ENCODE results near the gene NUDT2.

Gene NUDT2

DNA sequence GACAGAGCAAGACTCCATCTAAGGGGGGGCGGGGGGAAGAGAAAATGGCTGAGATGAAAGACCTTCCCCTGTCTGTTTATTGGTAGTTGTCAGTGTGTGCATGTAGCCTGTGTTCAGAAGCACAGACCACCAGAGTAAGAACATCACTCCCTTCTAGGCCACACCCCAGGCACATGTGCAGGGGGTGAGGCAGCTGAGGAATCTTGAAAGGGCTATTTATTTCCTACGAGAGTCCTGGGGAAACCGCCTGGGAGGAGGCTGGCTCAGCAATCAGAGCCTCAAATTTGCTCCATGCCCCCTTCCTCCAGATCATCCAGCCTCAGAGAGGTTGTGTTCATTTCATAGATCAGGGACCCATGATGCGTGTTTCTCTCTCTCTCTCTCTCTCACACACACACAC lies 40.3 kb downstream of the NUDT2 start:
- Histone ChIP-seq H3K4me3 (ENCODE audit: low read length) (no peak overlapping the region), H4K20me1 (ENCODE audit: control insufficient read depth, insufficient read depth, low read depth, low read length) (no peaks in the 10 kb centered on the region), H3K27me3 (ENCODE audit: control insufficient read depth, low read length) (no peaks in the 10 kb centered on the region), H3K4me1 (ENCODE audit: control insufficient read depth, low read length) (no peaks in the 10 kb centered on the region), H3K27ac (ENCODE audit: low read depth, low read length) (no peak overlapping the region), H3K9me2 (replicated peaks; ENCODE audit: control insufficient read depth, low read length) (no peaks in the 10 kb centered on the region), H3K4me2 (ENCODE audit: low read length) (no peak overlapping the region), H3K79me2 (ENCODE audit: control insufficient read depth, low read length) (no peaks in the 10 kb centered on the region), H3K36me3 (ENCODE audit: control insufficient read depth, low read length) (no peaks in the 10 kb centered on the region), H3K9me3 (ENCODE audit: control insufficient read depth, insufficient read depth, low read length) (no peaks in the 10 kb centered on the region; the same call in 1 of the 2 replicates), H3F3A (ENCODE audit: control insufficient read depth, insufficient read depth) (no peaks in the 10 kb centered on the region)
- TF ChIP-seq, protein P1, sequence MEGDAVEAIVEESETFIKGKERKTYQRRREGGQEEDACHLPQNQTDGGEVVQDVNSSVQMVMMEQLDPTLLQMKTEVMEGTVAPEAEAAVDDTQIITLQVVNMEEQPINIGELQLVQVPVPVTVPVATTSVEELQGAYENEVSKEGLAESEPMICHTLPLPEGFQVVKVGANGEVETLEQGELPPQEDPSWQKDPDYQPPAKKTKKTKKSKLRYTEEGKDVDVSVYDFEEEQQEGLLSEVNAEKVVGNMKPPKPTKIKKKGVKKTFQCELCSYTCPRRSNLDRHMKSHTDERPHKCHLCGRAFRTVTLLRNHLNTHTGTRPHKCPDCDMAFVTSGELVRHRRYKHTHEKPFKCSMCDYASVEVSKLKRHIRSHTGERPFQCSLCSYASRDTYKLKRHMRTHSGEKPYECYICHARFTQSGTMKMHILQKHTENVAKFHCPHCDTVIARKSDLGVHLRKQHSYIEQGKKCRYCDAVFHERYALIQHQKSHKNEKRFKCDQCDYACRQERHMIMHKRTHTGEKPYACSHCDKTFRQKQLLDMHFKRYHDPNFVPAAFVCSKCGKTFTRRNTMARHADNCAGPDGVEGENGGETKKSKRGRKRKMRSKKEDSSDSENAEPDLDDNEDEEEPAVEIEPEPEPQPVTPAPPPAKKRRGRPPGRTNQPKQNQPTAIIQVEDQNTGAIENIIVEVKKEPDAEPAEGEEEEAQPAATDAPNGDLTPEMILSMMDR (IDR thresholded peaks at IDR 0.05; ENCODE audit: low read depth, low read length, poor library complexity, severe bottlenecking) = no peak
- no peak for TF ChIP-seq EZH2phosphoT487 (IDR thresholded peaks at IDR 0.05; ENCODE audit: borderline replicate concordance, low read length)

DNA sequence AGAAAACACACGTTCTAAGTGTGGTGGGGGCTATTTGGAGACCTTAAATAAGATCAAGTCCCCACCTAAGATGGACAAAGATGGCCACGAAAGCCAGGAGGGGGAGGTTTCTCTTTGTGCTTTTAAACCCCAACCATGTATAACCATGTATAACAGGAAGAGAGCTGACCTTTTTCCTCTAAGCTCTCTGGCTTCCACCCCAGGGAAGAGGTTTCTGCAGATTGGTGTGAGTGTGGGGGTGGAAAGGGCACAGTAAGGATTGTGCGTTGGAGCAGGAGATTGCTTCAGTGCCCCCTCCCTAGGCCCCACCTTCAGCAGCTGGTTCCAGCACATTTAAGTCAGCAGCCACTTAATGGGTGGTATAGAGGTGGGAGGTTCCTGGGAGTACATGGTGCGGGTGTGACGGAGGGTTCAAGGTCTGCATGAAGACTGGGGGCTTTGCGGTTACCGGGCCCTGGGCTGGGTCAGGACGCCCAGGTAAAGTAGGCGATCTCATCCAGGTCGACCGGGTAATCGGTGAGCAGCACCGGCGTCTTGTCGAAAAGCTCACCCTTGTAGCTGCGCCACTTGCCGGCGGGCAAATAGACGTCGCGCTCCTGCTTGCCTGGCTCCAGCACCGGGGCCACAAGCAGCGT lies 41.1 kb downstream of the NUDT2 start:
- no peaks in the 10 kb centered on the region; the same call in 1 of the 2 replicates for H3K9me3 ChIP-seq (ENCODE audit: control insufficient read depth, insufficient read depth, low read length)
- H3K4me1 ChIP-seq (ENCODE audit: control insufficient read depth, low read length) = peaks cover 4% of the 10 kb centered on the region
- H3K4me3 ChIP-seq (ENCODE audit: low read length) = no peak overlapping the region
- H3K27ac ChIP-seq (ENCODE audit: low read depth, low read length) = no peak overlapping the region
- H3K79me2 ChIP-seq (ENCODE audit: control insufficient read depth, low read length) = no peaks in the 10 kb centered on the region
- no peak for TF ChIP-seq EZH2phosphoT487 (IDR thresholded peaks at IDR 0.05; ENCODE audit: borderline replicate concordance, low read length)
- TF ChIP-seq, protein P1 (IDR thresholded peaks at IDR 0.05; ENCODE audit: low read depth, low read length, poor library complexity, severe bottlenecking) = no peak
- H3K36me3 ChIP-seq (ENCODE audit: control insufficient read depth, low read length) = no peaks in the 10 kb centered on the region
- no peak overlapping the region for H3K4me2 ChIP-seq (ENCODE audit: low read length)
- H3F3A ChIP-seq (ENCODE audit: control insufficient read depth, insufficient read depth) = no peaks in the 10 kb centered on the region
- H3K27me3 ChIP-seq (ENCODE audit: control insufficient read depth, low read length) = no peaks in the 10 kb centered on the region
- H3K9me2 ChIP-seq (replicated peaks; ENCODE audit: control insufficient read depth, low read length) = no peaks in the 10 kb centered on the region
- H4K20me1 ChIP-seq (ENCODE audit: control insufficient read depth, insufficient read depth, low read depth, low read length) = no peaks in the 10 kb centered on the region

DNA sequence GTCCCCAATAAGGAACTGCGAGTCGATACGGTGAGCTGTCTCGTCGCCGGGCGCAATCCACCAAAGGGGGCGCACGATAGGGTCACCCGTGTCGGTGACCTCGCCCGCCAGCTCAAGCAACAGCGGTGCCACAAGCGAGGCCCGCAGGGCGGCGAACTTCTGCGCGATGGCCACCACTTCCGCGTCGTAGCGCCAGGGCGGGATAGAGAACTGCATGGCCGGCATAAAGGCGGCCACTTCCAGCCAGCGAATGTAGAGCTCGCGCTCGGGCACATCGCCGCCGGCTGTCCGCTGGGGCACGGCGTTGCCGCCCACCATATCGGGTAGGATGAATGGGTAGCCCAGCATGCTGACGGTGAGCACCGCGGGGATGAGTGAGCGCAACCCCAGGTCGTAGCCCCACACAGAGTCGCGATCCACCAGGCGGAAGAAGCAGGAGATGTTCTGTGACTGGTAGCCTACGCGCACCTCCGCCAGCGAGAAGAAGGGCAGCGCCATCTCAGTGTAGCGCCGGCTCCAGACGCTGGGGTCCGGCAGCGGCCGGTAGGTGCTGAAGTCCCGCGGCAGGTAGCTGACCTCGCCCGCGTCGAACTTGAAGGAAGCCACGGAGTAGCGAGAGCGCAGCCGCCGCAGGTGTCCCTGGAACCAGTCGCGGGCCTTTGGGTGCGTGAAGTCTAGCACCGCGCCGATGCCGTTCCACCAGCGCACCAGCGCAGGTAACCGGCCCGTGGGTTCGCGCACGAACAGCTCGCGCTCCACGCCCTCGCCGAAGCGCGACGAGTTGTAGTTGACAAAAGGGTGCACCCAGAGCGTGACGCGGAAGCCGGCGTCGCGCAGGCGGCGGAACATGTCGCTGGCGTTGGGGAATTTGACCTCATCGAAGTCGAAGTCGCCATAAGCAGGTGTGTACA lies 41.9 kb downstream of the NUDT2 start:
- no peaks in the 10 kb centered on the region for H3F3A ChIP-seq (ENCODE audit: control insufficient read depth, insufficient read depth)
- no peaks in the 10 kb centered on the region for H3K27me3 ChIP-seq (ENCODE audit: control insufficient read depth, low read length)
- peaks cover 12% of the 10 kb centered on the region for H3K4me1 ChIP-seq (ENCODE audit: control insufficient read depth, low read length)
- H3K4me2 ChIP-seq (ENCODE audit: low read length) = no peak overlapping the region
- no peaks in the 10 kb centered on the region for H3K79me2 ChIP-seq (ENCODE audit: control insufficient read depth, low read length)
- H3K36me3 ChIP-seq (ENCODE audit: control insufficient read depth, low read length) = no peaks in the 10 kb centered on the region
- TF ChIP-seq EZH2phosphoT487 (IDR thresholded peaks at IDR 0.05; ENCODE audit: borderline replicate concordance, low read length) = no peak
- TF ChIP-seq, protein P1 (IDR thresholded peaks at IDR 0.05; ENCODE audit: low read depth, low read length, poor library complexity, severe bottlenecking) = no peak
- no peaks in the 10 kb centered on the region for H4K20me1 ChIP-seq (ENCODE audit: control insufficient read depth, insufficient read depth, low read depth, low read length)
- H3K9me3 ChIP-seq (ENCODE audit: control insufficient read depth, insufficient read depth, low read length) = no peaks in the 10 kb centered on the region; the same call in 1 of the 2 replicates
- H3K27ac ChIP-seq (ENCODE audit: low read depth, low read length) = no peak overlapping the region
- no peak overlapping the region for H3K4me3 ChIP-seq (ENCODE audit: low read length)
- H3K9me2 ChIP-seq (replicated peaks; ENCODE audit: control insufficient read depth, low read length) = no peaks in the 10 kb centered on the region

Measured in DOHH2 (cell line).